Femur (tissue), 1 donor: ENCODE data around the gene MIS18A.

Experiments used
- DNase-seq: peaks from one replicate; pipeline ENCODE4 v3.0.0-alpha.2; 2017

Gene MIS18A

DNA sequence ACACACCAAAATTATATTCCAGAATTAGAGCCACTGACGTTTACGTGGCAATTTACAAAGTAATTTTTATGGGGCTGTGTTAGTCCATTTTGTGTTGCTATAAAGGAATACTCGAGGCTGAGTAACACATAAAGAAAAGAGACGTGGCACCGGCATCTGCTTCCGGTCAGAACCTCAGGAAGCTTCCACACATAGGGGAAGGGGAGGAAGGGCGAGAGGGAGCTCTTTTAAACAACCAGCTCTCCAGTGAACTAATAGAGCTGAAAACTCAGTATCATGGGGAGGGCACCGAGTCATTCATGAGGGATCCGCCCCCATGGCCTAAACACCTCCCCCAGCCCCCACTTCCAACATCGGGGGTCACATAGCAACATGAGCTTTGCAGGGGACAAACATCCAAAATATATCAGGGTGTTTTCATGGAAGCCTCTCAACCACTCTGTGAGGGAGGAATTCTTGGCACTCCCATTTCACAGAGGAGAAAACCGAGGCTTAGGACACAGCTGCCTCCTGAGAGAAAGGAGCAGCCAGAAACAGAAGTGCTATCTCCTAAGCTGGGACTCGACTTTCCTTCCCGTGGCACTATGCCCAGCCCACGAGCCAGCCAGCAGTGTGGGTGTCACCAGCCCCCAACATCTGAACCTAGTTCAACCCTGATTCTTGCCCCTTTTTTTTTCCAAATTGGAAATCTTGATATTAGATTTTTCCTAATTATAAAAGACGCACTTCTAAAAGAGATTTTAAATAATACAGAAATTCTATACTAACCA lies 29.2 kb downstream of the MIS18A start:
- DNase-seq: no peak

DNA sequence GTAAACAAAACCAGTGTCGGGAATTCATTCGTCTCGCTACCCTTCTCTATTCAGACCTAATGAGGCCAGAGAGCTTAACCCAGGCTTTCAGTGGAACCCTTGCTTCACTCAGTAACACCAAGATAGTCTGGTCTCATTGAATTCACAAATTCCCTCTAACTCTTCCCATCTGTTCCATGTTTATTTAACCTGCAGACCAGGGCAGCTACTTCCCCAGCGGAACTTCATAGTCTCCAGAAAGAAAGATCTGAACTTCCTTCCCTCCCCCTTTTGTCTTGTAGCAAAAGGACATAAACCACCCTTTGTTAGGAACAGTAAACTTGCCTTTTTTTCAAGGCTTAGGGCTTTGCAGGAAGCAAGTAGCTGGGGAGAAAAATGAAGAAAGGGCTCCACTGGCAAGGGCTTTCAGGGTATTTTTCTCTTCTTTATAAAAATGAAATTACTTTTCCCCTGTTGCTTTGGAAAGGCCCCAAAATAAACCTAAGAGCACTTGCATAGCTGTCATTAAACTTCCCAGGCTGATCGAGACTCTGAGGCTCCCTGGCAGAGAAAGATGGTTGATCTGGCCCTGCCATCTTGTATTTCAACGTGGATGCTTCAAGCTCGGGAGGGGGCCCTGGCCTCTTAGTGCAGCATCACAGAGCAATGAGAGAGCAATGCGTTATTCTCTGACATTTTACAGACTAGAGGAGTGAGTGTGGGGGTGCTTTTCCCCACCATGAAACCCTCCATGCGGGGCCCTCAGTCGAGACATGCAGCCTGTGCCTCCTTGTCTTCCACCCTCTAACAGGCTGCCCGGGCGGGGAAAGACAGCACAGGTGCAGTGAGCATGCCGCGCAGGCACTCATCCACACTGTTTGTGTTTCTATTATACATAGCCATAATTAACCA lies 30.0 kb downstream of the MIS18A start:
- no peak for DNase-seq

DNA sequence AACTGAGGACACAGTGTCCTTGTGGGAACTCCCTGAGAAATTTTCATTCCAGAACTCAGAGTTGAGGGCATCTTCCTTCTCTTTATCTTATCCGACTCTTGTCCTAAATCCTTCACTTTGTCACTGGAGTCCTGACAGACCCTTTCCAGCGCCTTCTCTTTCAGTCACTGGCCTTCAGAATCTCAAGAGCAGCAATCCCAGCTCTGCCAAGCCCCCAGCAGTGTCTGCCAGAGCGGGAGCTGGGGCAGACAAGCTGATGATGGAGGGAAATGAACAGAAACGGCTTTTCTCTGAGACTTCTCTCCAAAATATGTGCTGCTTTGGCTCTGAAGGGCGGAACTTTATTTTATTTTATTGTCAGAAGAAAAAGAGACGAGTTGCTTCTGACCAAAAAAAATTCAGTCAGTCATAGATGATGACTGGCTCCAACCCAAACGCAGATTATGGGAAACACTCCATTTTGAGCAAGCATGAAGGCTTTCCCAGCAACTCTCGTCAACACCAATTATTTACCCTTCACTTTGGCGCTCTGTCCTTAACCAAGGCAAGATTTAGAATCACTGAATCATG lies 32.2 kb downstream of the MIS18A start:
- DNase-seq: no peak

DNA sequence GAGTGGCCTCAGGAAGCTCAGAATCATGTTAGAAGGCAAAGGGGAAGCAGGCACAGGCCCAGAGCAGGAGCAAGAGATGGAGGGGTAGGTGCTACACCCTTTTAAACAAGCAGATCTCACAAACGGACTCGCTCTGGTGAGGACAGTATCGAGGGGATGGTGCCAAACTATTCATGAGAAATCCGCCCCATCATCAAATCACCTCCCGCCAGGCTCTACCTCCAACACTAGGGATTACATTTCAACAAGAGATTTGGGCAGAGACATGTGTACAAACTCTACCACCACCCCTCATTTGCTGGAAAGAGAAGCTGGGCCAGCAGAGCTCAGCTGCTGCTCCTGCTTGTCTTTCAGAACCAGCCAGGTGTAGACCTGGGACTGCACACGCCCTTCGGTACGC lies 32.9 kb downstream of the MIS18A start:
- no peak for DNase-seq

DNA sequence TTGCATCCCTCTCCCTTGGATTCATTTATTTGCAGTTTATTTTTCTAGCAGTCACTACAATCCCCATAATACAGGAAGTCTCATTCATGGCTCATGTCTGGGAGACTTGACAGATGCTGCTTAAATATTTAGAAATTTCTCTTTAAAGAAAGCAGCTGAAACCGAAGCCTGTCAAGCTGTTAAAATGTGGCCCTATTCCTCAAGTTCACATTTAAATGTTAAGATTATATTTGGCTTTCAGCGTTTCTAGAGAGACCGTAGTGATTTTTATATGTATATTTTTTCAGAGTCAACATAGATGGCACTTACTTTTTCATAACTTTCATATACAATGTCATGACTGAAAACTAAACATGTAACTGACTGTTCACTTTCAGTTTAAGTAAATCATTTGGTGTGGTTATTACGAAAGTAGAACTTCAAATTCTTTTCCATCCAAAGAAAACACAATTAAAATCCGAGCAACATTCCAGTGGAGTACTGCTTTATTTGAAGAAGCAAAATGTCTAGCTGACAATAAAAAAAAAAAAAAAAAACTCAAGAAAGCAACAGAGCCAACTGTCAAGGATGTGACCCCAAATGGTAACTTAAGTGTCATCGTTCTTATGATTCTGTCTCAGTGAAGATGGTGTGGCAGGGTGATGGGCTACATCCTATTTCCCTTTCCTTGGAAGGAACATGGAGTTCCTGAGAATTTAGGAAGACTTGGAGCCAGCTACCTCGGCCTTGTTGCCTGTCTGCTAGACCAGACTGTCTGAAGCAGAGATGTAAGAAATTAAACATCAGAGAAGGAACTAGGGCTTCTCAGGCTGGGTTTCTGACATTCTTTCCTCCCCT lies 37.8 kb downstream of the MIS18A start:
- no peak for DNase-seq

DNA sequence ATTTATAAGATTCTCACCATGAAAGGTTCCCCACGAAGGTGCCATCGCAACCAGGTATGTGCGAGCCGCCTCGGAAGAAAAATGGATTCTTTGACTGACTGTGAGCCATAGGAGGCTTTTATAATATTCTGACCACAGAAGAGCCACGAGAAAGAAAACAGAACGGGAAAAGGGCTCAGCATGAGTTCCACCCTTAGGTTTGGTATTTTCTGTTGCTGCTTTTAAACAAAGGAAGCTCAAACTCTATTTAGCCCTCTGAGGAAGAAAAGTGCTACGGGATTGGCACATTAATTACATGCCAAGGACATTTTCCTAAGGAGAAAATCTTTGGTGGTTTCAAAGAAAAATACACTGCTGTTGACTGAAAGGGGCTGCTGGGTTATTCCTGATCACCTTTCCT lies 39.3 kb downstream of the MIS18A start:
- no peak for DNase-seq

DNA sequence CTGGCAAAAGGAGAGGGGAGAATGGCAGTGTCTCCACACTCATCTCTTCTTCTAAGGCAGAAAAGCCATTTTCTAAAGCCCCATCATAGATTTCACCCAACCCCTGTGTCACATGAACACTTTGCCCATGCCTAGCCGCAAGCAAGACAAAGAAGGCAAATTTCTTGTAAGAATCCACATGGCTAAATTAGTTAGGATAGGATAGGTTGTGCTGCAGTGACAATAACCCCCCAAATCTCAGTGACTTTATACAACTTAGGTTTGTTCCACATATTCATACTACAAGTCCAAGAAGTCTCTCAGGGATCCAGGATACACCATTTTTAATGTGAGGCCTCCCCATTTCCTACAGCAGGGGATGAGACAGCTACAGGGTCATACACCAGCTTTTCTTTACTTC lies 40.8 kb downstream of the MIS18A start:
- no peak for DNase-seq

DNA sequence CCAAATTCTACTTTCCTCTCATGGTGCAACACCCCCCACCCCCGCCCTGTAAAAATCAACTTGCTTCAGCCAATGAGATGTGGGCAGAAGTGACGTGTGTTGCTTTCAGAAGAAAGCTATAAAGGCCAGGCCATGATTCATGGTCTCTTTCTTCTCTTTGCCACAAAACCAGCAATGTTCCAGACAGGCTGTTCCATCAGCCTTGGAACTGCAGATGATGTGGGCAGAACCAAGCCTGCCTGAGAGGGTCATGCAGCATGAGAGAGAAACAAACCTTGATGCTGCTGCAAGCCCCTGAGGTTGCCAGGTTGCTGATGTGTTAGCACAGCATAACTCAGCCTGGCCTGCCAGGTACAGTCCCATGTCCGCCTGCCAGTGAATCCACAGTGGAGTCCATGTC lies 41.8 kb downstream of the MIS18A start:
- no peak for DNase-seq

DNA sequence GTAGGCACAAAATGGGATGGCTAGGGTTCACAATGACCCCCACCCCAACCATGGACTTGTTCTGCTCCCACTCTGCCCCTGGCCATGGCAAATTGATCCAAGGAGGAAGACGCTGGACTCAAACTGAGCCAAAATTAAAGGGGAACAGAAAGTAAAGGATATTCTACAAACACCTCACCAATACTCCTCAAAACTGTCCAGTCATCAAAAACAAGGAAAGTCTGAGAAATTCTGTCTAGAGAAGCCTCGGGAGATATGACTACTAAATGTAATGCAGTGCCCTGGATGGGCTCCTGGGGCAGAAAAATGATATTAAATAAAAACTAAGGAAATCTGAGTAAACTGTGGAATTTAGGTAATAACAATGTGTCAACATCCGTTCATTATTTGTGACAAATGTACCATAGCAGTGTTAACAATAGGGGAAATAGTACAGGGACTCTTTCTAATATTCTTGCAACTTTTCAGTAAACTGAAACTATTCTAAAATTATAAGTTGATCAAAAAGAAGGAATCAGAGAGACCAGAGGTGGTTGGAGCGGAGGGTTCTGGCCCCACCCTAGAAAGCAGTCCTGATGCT lies 45.0 kb downstream of the MIS18A start:
- no peak for DNase-seq

DNA sequence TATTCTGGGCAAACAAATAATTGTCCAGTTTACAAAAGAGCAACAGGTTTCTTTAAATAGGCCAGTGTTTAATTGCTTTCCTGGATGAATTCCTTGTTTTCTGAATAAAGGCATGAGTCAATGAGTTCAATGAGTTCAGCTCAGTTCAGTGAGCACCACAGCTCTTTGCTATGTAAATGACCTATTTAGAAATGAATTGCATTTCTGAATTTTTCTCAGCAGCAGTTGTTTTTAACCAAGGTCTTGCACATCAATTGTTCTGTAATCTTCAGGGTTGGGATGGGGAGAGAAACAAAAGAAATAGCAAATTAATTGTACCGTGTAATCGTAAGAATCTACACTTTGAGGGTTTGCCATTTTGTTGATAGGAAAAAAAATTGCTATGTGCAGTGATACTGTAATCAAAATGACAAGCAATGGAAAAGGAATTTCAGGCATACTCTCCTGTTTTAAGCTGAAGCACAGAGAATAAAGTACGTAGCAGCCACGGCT lies 45.7 kb downstream of the MIS18A start:
- no peak for DNase-seq

DNA sequence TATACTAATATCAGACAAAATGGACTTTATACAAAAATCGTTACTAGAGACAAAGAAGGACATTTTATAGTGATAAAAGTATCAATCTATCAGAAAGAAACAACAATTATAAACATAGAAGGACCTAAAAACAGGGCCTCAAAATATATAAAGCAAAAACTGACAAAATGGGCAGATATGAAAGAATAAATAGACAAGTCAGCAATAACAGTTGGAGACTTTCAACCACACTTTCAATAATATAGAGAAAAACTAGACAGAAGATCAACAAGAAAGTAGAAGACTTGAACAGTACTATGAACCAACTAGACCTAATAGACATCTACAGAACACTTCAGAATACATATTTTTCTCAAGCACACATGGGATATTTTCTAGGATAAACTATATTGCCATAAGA lies 52.4 kb downstream of the MIS18A start:
- DNase-seq: no peak
